H9 (cell line): ENCODE data around the gene HLA-DRA. TPM values are rescaled to one million over a fixed set of nuclear protein-coding genes. Genes with fewer than 3 reads are reported as not detected.

Experiments used
- DNase-seq: peaks from one replicate; pipeline ENCODE4 v3.0.0-alpha.2; 2017
- H2AFZ ChIP-seq: one replicate; pipeline ENCODE4 v1.6.1; 2013; ENCODE audit warnings: mild to moderate bottlenecking, low read length, control low read depth, moderate library complexity
- H2AK5ac ChIP-seq: 2 replicates; pipeline ENCODE4 v1.6.1; 2013; ENCODE audit warnings: low read length, control low read depth, mixed read lengths; ENCODE audit not compliant: insufficient read length
- H2BK120ac ChIP-seq: one replicate; pipeline ENCODE4 v1.6.1; 2013; ENCODE audit warnings: low read depth, mild to moderate bottlenecking, low read length, control low read depth, inconsistent platforms; ENCODE audit not compliant: poor library complexity, severe bottlenecking
- H2BK12ac ChIP-seq: 2 replicates; pipeline ENCODE4 v1.6.1; 2013; ENCODE audit warnings: low read length, control low read depth, mixed read lengths, low read depth; ENCODE audit not compliant: insufficient read length
- H2BK15ac ChIP-seq: 2 replicates; pipeline ENCODE4 v1.6.1; 2013; ENCODE audit warnings: low read depth, low read length, control low read depth
- H2BK20ac ChIP-seq: one replicate; pipeline ENCODE4 v1.6.1; 2013; ENCODE audit warnings: low read depth, mild to moderate bottlenecking, low read length, control low read depth, inconsistent platforms; ENCODE audit not compliant: poor library complexity, severe bottlenecking
- H2BK5ac ChIP-seq: 2 replicates; pipeline ENCODE4 v1.6.1; 2013; ENCODE audit warnings: low read length, control low read depth, mixed read lengths; ENCODE audit not compliant: insufficient read length
- H3K14ac ChIP-seq: 2 replicates; pipeline ENCODE4 v1.6.1; 2013; ENCODE audit warnings: low read length, control low read depth; ENCODE audit not compliant: insufficient read depth
- H3K18ac ChIP-seq: 2 replicates; pipeline ENCODE4 v1.6.1; 2013; ENCODE audit warnings: low read depth, mild to moderate bottlenecking, mixed read lengths, low read length, control low read depth; ENCODE audit not compliant: insufficient read length
- H3K23ac ChIP-seq: 2 replicates; pipeline ENCODE4 v1.6.1; 2013; ENCODE audit warnings: low read length, control low read depth, mixed read lengths, low read depth; ENCODE audit not compliant: insufficient read length
- H3K23me2 ChIP-seq: 2 replicates; pipeline ENCODE4 v1.6.1; 2013; ENCODE audit warnings: low read depth, mild to moderate bottlenecking, mixed read lengths, low read length, control low read depth; ENCODE audit not compliant: insufficient read length, poor library complexity, severe bottlenecking
- H3K27ac ChIP-seq: 2 replicates; pipeline ENCODE4 v1.5.1; 2013; ENCODE audit warnings: low read length, control low read depth, mixed read lengths, low read depth; ENCODE audit not compliant: insufficient read length
- H3K27me3 ChIP-seq: 2 replicates; pipeline ENCODE4 v1.6.1; 2013; ENCODE audit warnings: low read length, control low read depth, inconsistent platforms; ENCODE audit not compliant: insufficient read depth
- H3K4ac ChIP-seq: 2 replicates; pipeline ENCODE4 v1.6.1; 2013; ENCODE audit warnings: low read depth, mild to moderate bottlenecking, control low read depth, inconsistent platforms, low read length, moderate library complexity
- H3K4me1 ChIP-seq: 2 replicates; pipeline ENCODE4 v1.6.1; 2013; ENCODE audit warnings: low read length, control low read depth, inconsistent platforms; ENCODE audit not compliant: insufficient read depth
- H3K4me2 ChIP-seq: 2 replicates; pipeline ENCODE4 v1.6.1; 2013; ENCODE audit warnings: low read length, control low read depth, mixed read lengths; ENCODE audit not compliant: insufficient read length, insufficient read depth
- H3K56ac ChIP-seq: 2 replicates; pipeline ENCODE4 v1.6.1; 2013; ENCODE audit warnings: low read depth, mild to moderate bottlenecking, mixed read lengths, low read length, control low read depth; ENCODE audit not compliant: insufficient read length
- H3K79me1 ChIP-seq: 2 replicates; pipeline ENCODE4 v1.6.1; 2013; ENCODE audit warnings: low read depth, mild to moderate bottlenecking, moderate library complexity, low read length, control low read depth, inconsistent platforms; ENCODE audit not compliant: insufficient read depth, poor library complexity, severe bottlenecking
- H3K79me2 ChIP-seq: 2 replicates; pipeline ENCODE4 v1.6.1; 2013; ENCODE audit warnings: low read length, control low read depth, inconsistent platforms; ENCODE audit not compliant: insufficient read depth
- H3K9ac ChIP-seq: 2 replicates; pipeline ENCODE4 v1.6.1; 2013; ENCODE audit warnings: low read length, control low read depth, mixed read lengths; ENCODE audit not compliant: insufficient read length; ENCODE audit errors: extremely low read depth
- H3K9me3 ChIP-seq: one replicate; pipeline ENCODE4 v1.6.1; 2013; ENCODE audit warnings: low read depth, low read length, inconsistent platforms; ENCODE audit not compliant: control insufficient read depth
- H3T11ph ChIP-seq: one replicate; pipeline ENCODE4 v1.6.1; 2013; ENCODE audit warnings: mild to moderate bottlenecking, low read length, control low read depth, inconsistent platforms
- H4K20me1 ChIP-seq: one replicate; pipeline ENCODE4 v1.6.1; 2013; ENCODE audit not compliant: control insufficient read depth, insufficient read length, insufficient read depth
- H4K5ac ChIP-seq: 2 replicates; pipeline ENCODE4 v1.6.1; 2013; ENCODE audit warnings: low read depth, mild to moderate bottlenecking, mixed read lengths, low read length, control low read depth; ENCODE audit not compliant: insufficient read length
- H4K8ac ChIP-seq: replicated peaks from 2 replicates; pipeline ENCODE4 v1.6.1; 2013; ENCODE audit warnings: low read length, control low read depth, mixed read lengths, low read depth; ENCODE audit not compliant: insufficient read length
- H4K91ac ChIP-seq: 2 replicates; pipeline ENCODE4 v1.6.1; 2013; ENCODE audit warnings: low read depth, mild to moderate bottlenecking, moderate library complexity, mixed read lengths, low read length, control low read depth; ENCODE audit not compliant: insufficient read length
- H3K27ac Mint-ChIP-seq, 3 experiments: 2 replicates in 2 of 3; 3 replicates in 1 of 3; pipeline ENCODE4 v1.8.0; 2020 to 2021; ENCODE audit warnings: mixed read lengths in 3 of 3, mild to moderate bottlenecking in 1 of 3, moderate library complexity in 1 of 3
- H3K27me3 Mint-ChIP-seq: 2 replicates; pipeline ENCODE4 v1.8.0; 2021; ENCODE audit warnings: low read depth, mild to moderate bottlenecking, moderate library complexity, mixed read lengths
- H3K36me3 Mint-ChIP-seq, 3 experiments: 2 replicates in 2 of 3; 3 replicates in 1 of 3; pipeline ENCODE4 v1.8.0; 2020 to 2021; ENCODE audit warnings: low read depth in 3 of 3, mixed read lengths in 3 of 3; ENCODE audit not compliant: insufficient read depth in 1 of 3
- H3K4me1 Mint-ChIP-seq, 2 experiments: 2 replicates each; pipeline ENCODE4 v1.8.0; 2020; ENCODE audit warnings: mixed read lengths in 2 of 2
- H3K4me3 Mint-ChIP-seq, 2 experiments: 2 replicates in 1 of 2; 3 replicates in 1 of 2; pipeline ENCODE4 v1.8.0; 2020 to 2021; ENCODE audit warnings: mild to moderate bottlenecking in 2 of 2, mixed read lengths in 2 of 2, moderate library complexity in 1 of 2
- H3K9me3 Mint-ChIP-seq, 2 experiments: 2 replicates in 1 of 2; 3 replicates in 1 of 2; pipeline ENCODE4 v1.8.0; 2020; ENCODE audit warnings: mild to moderate bottlenecking in 2 of 2, mixed read lengths in 2 of 2, moderate library complexity in 1 of 2
- WGBS: extraction: QIAGEN DNeasy Blood & Tissue Kit; methylation state at CpG from one replicate; pipeline ENCODE4 v1.1.7; 2013; ENCODE audit warnings: missing lambda C conversion rate, low lambda C conversion rate, mixed read lengths; ENCODE audit not compliant: insufficient read length; ENCODE audit errors: extremely low coverage; 5-methylcytosine and 5-hydroxymethylcytosine counted together
- total RNA-seq: library from RNA; stranded (reverse); gene quantifications from 2 replicates; pipeline ENCODE4 v1.2.1, GENCODE V29; 2021
- TF ChIP-seq, protein P1 (sequence below): fragments of 200-600 bp; sonication (generic); conservative IDR thresholded peaks from 3 replicates; pipeline ENCODE4 v1.8.0; 2021; ENCODE audit warnings: antibody characterized with exemption, mild to moderate bottlenecking

The HLA-DRA gene
- total RNA-seq, 1 experiment from 2014 or later = 3.1 TPM

- TF ChIP-seq, protein P1, sequence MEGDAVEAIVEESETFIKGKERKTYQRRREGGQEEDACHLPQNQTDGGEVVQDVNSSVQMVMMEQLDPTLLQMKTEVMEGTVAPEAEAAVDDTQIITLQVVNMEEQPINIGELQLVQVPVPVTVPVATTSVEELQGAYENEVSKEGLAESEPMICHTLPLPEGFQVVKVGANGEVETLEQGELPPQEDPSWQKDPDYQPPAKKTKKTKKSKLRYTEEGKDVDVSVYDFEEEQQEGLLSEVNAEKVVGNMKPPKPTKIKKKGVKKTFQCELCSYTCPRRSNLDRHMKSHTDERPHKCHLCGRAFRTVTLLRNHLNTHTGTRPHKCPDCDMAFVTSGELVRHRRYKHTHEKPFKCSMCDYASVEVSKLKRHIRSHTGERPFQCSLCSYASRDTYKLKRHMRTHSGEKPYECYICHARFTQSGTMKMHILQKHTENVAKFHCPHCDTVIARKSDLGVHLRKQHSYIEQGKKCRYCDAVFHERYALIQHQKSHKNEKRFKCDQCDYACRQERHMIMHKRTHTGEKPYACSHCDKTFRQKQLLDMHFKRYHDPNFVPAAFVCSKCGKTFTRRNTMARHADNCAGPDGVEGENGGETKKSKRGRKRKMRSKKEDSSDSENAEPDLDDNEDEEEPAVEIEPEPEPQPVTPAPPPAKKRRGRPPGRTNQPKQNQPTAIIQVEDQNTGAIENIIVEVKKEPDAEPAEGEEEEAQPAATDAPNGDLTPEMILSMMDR = no peak
- H2AFZ ChIP-seq = no peak overlapping the region
- no peak overlapping the region for H2BK5ac ChIP-seq
- no peaks in the 10 kb centered on the region for H3K9me3 ChIP-seq
- H3K27me3 ChIP-seq = no peaks in the 10 kb centered on the region
- no peaks in the 10 kb centered on the region for H3K23me2 ChIP-seq
- H2AK5ac ChIP-seq = no peak overlapping the region
- WGBS = no CpG with 5 or more reads among the region's 5 CpGs
- H2BK120ac ChIP-seq = no peak overlapping the region
- H2BK12ac ChIP-seq = no peak overlapping the region
- Mint-ChIP-seq H3K4me3 (no peak overlapping the region), H3K27me3 (peaks cover 7% of the 10 kb centered on the region), H3K9me3 (peaks cover 9 to 20% of the 10 kb centered on the region in 2 experiments), H3K4me1 (peaks cover 0 to 6% of the 10 kb centered on the region in 2 experiments; a peak in 3 of 4 replicates), H3K27ac (no peak overlapping the region), H3K36me3 (peaks cover 0 to 5% (median under 1%) of the 10 kb centered on the region in 3 experiments; a peak in 6 of 7 replicates)
- H3K79me1 ChIP-seq = no peaks in the 10 kb centered on the region
- H2BK20ac ChIP-seq = no peak overlapping the region
- no peak overlapping the region for H3K27ac ChIP-seq
- no peak overlapping the region for H3K4me2 ChIP-seq
- no peak overlapping the region for H2BK15ac ChIP-seq
- H3K14ac ChIP-seq = no peak overlapping the region
- no peak for DNase-seq
- H3K9ac ChIP-seq = no peak overlapping the region
- H4K91ac ChIP-seq = no peak overlapping the region
- H4K5ac ChIP-seq = no peak overlapping the region
- H3K23ac ChIP-seq = no peak overlapping the region
- no peaks in the 10 kb centered on the region for H4K20me1 ChIP-seq
- no peak overlapping the region for H3K4ac ChIP-seq
- no peak overlapping the region for H3T11ph ChIP-seq
- no peak overlapping the region for H3K56ac ChIP-seq
- H4K8ac ChIP-seq = no peak overlapping the region
- H3K79me2 ChIP-seq = no peaks in the 10 kb centered on the region
- no peak overlapping the region for H3K18ac ChIP-seq
- no peaks in the 10 kb centered on the region; the same call in 1 of the 2 replicates for H3K4me1 ChIP-seq
These were observed 21.8 kb downstream of the HLA-DRA start for GRCh38 chr6:32461493-32461892.
